ENCODE measurements around the gene CNTN5.

- TF ChIP-seq NRF1 (IDR thresholded peaks at IDR 0.05; ENCODE audit: low read depth, low read length): no peak
- no peak for TF ChIP-seq CTCF (IDR thresholded peaks at IDR 0.05)
- TF ChIP-seq POLR2AphosphoS5 (IDR thresholded peaks at IDR 0.05; ENCODE audit: low read depth, low read length): no peak
- TF ChIP-seq EP300 (IDR thresholded peaks at IDR 0.05; ENCODE audit: borderline replicate concordance in 1 of 2, low read depth in 1 of 2, low read length in 1 of 2): no peak
- no peak for TF ChIP-seq SMC3 (IDR thresholded peaks at IDR 0.05; ENCODE audit: low read depth, low read length)
- TF ChIP-seq MXI1 (IDR thresholded peaks at IDR 0.05; ENCODE audit: low read depth, low read length): no peak
- no peak for TF ChIP-seq IRF3 (IDR thresholded peaks at IDR 0.05; ENCODE audit: low read depth, low read length)
- TF ChIP-seq GABPA (IDR thresholded peaks at IDR 0.05; ENCODE audit: low read depth): no peak
- no peak for TF ChIP-seq EZH2phosphoT487 (IDR thresholded peaks at IDR 0.05; ENCODE audit: borderline replicate concordance, low read depth)
- no peak for TF ChIP-seq SIN3A (IDR thresholded peaks at IDR 0.05; ENCODE audit: borderline replicate concordance, low read depth, low read length)
- no peak for TF ChIP-seq YY1 (IDR thresholded peaks at IDR 0.05; ENCODE audit: low read depth)
Measured at GRCh38 chr11:100296051-100296679, 1275.4 kb downstream of the CNTN5 start.

All from SK-N-SH (cell line).